HUES64 (cell line): ENCODE data around the gene AJAP1.

Source experiments
- H3K27ac ChIP-seq: 2 replicates; pipeline ENCODE4 v1.7.0; 2013; ENCODE audit warnings: low read depth, low read length, inconsistent platforms
- H3K27me3 ChIP-seq: 2 replicates; pipeline ENCODE4 v1.6.1; 2013; ENCODE audit warnings: mild to moderate bottlenecking, low read length; ENCODE audit not compliant: insufficient read depth
- H3K36me3 ChIP-seq: 2 replicates; pipeline ENCODE4 v1.6.1; 2013; ENCODE audit warnings: mild to moderate bottlenecking, low read length; ENCODE audit not compliant: insufficient read depth
- H3K4me1 ChIP-seq: 2 replicates; pipeline ENCODE4 v1.6.1; 2013; ENCODE audit warnings: mild to moderate bottlenecking, low read length, moderate library complexity; ENCODE audit not compliant: insufficient read depth
- H3K4me3 ChIP-seq: 2 replicates; pipeline ENCODE4 v1.5.1; 2013; ENCODE audit warnings: mild to moderate bottlenecking, low read length, moderate library complexity
- H3K9ac ChIP-seq: 2 replicates; pipeline ENCODE4 v1.6.1; 2013; ENCODE audit warnings: mild to moderate bottlenecking, low read depth, low read length
- H3K9me3 ChIP-seq: 2 replicates; pipeline ENCODE4 v1.6.1; 2013; ENCODE audit warnings: low read depth, low read length; ENCODE audit not compliant: insufficient read depth
- WGBS: fragments of 150-250, 120-280 bp; methylation state at CpG from one replicate; pipeline ENCODE4 v1.1.7; 2013; ENCODE audit warnings: missing lambda C conversion rate; 5-methylcytosine and 5-hydroxymethylcytosine counted together

AJAP1 gene

DNA sequence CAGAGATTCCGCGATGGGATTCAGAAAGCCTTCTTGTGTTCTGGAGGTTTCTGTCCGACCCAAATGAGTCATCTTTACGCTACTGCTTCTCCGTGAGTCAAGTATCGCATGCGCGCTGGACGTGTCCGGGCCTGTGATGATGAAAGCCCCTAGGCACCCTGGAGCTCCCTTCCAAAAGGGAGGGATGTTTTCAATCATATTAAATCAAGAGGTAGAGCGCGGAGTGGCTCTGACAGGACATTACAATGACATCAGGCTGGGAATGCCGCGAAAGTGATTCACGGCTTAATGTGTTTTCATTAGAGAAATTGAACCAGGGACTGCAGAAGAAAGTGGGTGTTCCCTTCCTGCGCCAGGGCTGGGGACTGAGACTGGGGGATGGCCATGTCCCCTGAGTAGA is 48.5 kb downstream of the AJAP1 start:
- H3K9ac ChIP-seq = no peak overlapping the region
- no peaks in the 10 kb centered on the region for H3K4me1 ChIP-seq
- no peak overlapping the region for H3K27ac ChIP-seq
- WGBS = 92% methylated on average over 16 of the region's 16 CpGs
- H3K4me3 ChIP-seq = no peak overlapping the region
- H3K9me3 ChIP-seq = no peaks in the 10 kb centered on the region
- no peaks in the 10 kb centered on the region for H3K27me3 ChIP-seq
- H3K36me3 ChIP-seq = no peaks in the 10 kb centered on the region

DNA sequence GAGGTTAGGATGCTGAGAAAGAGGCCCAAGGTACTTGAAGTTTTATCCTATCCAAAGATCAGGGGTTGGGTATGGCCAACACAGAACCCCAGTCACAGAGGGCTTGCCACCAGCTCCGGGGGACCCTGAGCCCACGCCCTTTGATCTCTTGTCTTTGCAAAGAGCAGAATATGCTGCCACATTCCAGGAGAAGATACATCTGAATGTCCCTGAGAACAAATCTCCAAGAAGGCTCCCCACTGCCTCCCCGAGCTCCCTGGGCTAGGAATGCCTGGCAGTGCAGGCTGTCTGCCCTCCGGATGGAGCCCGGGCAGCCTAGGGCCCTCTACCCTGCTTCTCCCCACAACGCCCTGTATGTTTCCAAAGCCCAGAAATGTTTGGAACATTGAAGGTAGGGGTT is 49.2 kb downstream of the AJAP1 start:
- Histone ChIP-seq H3K9ac (no peak overlapping the region), H3K36me3 (no peaks in the 10 kb centered on the region), H3K9me3 (no peaks in the 10 kb centered on the region), H3K4me1 (0 out of 2 replicates have a peak, but pooled peaks cover 5% of the 10 kb centered on the region), H3K27me3 (no peaks in the 10 kb centered on the region), H3K4me3 (no peak overlapping the region), H3K27ac (no peak overlapping the region)
- WGBS = 73% methylated on average over 6 of the region's 6 CpGs

DNA sequence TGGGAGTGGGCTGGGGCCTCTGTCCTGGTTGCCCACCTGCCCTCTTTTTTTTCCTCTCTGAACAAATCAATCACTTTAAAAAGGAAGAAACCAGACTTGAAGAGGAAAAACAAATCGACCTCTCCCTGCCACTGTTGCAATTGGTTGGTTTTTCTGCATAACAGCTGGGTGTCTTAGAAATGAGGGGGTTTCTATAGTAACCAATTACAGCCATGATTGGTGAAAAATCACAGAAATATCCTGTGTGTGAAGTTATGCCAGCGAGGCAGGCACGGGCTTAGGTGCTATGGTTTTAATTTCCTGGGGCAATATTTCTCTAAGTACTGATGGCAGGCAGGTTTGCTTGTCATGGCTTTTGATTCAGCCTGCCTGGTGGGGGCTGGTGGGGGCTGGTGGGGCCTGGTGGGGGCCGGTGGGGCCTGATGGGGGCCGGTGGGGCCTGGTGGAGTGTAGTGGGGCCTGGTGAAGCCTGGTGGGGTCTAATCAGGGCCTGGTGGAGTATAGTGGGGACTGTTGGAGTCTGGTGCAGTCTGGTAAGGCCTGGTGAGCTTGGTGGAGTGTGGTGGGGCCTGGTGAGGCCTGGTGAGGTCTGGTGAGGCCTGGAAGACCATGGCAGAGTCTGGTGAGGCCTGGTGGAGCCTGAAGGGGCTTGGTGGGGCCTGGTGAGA is 54.6 kb downstream of the AJAP1 start:
- peaks cover 28% of the 10 kb centered on the region for H3K27me3 ChIP-seq
- H3K4me3 ChIP-seq = no peak overlapping the region
- no peaks in the 10 kb centered on the region for H3K36me3 ChIP-seq
- H3K4me1 ChIP-seq = peaks cover 20% of the 10 kb centered on the region; the same call in 1 of the 2 replicates
- WGBS = 85% methylated on average over 5 of the region's 5 CpGs
- no peaks in the 10 kb centered on the region for H3K9me3 ChIP-seq
- H3K27ac ChIP-seq = no peak overlapping the region
- H3K9ac ChIP-seq = no peak overlapping the region

DNA sequence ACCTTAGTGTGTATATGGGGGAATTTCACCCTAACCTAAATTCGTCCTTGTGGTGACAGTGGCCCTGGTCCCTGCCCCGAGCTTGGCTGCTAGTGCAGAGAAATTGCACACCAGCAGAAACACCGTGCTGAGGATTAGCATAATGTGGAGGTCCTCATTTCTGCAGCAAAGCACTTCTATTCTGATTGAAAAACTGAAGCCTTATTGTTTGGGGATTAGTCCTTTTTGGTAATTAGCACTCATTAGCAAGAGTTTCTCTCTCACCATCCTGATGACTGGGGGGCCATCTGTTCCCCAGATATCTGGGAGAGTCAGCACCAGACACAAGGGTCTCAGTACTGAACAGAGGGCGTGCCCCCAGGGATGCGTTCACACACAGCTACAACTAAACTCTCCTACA is 55.2 kb downstream of the AJAP1 start:
- Histone ChIP-seq H3K4me1 (peaks cover 20% of the 10 kb centered on the region; the same call in 1 of the 2 replicates), H3K27ac (no peak overlapping the region), H3K9me3 (no peaks in the 10 kb centered on the region), H3K27me3 (peaks cover 28% of the 10 kb centered on the region), H3K36me3 (no peaks in the 10 kb centered on the region), H3K9ac (no peak overlapping the region), H3K4me3 (no peak overlapping the region)
- 65% methylated on average over 5 of the region's 5 CpGs for WGBS

DNA sequence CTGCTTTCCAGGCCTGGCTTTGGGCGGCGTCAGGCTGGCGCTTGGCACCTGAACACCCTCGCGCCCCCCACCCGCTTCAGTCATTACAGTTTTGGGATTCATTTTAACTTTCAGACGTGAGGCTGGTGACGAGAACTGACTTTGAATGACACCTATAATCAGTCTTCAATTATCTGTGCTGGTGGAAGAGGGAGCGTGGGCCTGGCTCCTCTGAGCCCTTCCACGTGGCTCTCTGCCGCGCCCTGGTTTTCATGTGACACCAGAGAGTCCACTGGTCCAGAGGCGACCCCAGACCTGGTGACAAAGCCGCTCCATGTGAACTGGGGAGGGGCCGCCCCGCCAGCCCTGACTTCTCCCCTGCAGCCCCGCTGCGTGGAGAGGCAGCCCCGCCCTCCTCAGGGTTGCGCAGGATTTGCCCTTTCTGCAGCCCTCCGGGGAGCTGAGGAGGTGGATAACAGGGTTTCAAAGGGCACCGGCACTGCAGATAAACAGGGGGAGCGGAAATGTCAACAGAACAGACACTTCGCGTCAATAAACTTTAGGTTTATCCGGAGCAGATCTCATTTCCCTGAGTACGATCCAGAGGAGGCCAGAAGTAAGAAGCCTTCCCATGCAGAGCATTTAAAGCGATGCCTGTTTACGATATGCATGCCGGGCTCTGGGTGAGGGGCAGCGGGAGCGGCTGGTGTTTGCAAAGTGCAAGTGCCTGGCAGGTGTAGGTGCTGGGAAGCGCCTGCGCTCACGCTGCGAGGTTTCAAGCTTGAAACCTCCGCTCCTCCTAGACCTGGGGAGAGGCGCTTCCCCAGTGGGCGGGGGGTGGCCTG is 56.4 kb downstream of the AJAP1 start:
- Histone ChIP-seq H3K4me1 (peaks cover 20% of the 10 kb centered on the region; the same call in 1 of the 2 replicates), H3K27me3 (peaks cover 28% of the 10 kb centered on the region), H3K9me3 (peaks cover 3% of the 10 kb centered on the region; the same call in 1 of the 2 replicates), H3K9ac (0 out of 2 replicates have a peak overlapping the region, but pooled peaks have one; percentile 3), H3K4me3 (peak overlapping the region; percentile 39), H3K27ac (no peak overlapping the region), H3K36me3 (no peaks in the 10 kb centered on the region)
- 21% methylated on average over 39 of the region's 39 CpGs for WGBS

DNA sequence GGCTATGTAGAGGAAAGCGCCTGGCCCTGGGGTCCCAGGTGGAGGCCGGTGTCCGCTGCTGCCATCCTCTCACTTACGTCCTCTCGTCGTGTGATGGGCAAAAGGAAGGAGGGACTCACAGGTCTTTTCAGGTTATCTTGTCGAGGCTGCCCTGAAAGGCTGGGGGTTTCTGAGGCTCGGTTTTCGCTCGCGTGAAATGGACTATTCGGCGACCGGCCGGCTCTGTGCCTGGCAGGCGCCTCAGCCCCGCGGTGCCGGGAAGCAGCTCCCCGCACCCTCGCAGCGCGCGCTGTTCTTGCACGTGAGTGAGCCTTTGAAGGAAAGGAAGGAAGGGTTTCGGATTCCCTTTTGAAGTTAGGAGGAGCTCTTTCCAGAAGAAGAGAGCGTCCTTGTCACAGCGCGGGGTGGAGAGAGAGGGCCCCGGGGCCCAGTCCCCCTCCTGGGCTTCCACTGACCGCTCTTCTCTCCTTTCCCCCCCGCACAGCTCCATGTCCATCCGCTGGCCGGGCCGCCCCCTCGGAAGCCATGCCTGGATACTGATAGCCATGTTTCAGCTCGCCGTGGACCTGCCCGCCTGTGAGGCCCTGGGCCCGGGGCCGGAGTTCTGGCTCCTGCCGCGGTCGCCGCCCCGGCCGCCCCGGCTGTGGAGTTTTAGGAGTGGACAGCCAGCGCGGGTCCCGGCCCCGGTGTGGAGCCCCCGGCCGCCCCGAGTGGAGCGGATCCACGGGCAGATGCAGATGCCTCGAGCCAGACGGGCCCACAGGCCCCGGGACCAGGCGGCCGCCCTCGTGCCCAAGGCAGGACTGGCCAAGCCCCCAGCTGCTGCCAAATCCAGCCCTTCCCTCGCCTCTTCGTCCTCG is 57.2 kb downstream of the AJAP1 start:
- Histone ChIP-seq H3K4me1 (peaks cover 20% of the 10 kb centered on the region; the same call in 1 of the 2 replicates), H3K9ac (no peak overlapping the region), H3K27ac (no peak overlapping the region), H3K36me3 (no peaks in the 10 kb centered on the region), H3K4me3 (peak overlapping the region; percentile 39), H3K9me3 (peaks cover 3% of the 10 kb centered on the region; the same call in 1 of the 2 replicates), H3K27me3 (peaks cover 28% of the 10 kb centered on the region)
- 60% methylated on average over 66 of the region's 66 CpGs for WGBS

DNA sequence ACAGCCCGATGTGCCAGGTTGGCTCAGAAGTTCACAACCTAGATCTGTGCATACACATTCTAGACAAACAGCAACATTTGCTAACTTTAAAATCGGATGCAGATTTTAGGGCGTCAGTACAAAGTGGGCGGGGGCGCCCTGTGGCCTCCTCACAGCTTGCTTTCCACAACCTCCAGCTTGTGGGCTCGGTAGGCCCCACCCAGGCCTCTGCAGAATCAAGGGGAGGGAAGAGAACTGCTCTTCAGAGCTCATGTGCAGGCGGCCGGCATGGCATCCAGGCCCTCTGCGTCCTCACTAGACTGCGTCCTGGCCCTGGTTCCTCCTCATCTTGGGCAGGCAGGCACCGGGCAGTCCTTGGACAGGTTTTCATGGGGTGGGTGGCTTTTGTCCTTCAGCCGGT is 59.3 kb downstream of the AJAP1 start:
- Histone ChIP-seq H3K9ac (no peak overlapping the region), H3K27me3 (peaks cover 28% of the 10 kb centered on the region), H3K9me3 (peaks cover 3% of the 10 kb centered on the region; the same call in 1 of the 2 replicates), H3K4me3 (no peak overlapping the region), H3K4me1 (peaks cover 15% of the 10 kb centered on the region; the same call in 1 of the 2 replicates), H3K27ac (no peak overlapping the region), H3K36me3 (no peaks in the 10 kb centered on the region)
- WGBS = 91% methylated on average over 12 of the region's 12 CpGs

DNA sequence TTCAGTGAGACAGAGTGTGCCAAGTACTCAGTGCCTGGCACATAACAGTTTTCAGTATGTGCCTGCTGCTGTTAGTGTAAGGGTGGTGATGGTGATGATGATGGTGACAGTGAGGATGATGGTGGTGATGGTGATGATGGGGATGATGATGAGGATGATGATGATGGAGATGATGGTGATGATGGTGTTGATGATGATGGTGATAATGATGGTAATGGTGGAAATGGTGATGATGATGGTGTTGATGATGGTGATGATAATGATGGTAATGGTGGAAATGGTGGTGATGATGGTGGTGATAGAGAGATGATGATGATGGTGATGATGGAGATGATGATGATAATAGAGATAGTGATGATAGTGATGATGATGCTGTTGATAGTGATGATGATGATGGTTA is 62.0 kb downstream of the AJAP1 start:
- no peak overlapping the region for H3K4me3 ChIP-seq
- H3K27me3 ChIP-seq = peaks cover 14% of the 10 kb centered on the region
- H3K27ac ChIP-seq = no peak overlapping the region
- no peak overlapping the region for H3K9ac ChIP-seq
- no peaks in the 10 kb centered on the region for H3K36me3 ChIP-seq
- peaks cover under 1% of the 10 kb centered on the region; the same call in 1 of the 2 replicates for H3K4me1 ChIP-seq
- peaks cover 3% of the 10 kb centered on the region; the same call in 1 of the 2 replicates for H3K9me3 ChIP-seq

DNA sequence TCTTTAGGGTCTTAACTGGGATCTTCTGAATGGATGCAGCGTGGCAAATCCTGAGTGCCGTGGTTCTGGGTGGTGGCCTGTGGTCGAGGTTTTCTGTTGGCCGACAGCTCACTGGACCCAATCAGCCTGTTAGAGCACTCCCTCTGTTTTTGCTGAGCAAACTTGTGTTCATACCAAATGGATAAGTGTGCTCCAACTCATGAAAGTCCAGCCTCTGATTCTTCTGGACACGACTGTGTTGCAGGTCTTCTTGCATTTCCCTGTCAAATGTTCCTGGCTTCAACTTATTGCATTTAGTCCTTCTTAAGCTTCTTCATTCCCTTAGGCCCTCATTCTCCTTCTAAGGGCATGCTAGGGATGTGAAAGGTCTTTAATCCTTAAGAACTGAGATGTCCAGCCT is 63.7 kb downstream of the AJAP1 start:
- Histone ChIP-seq H3K27me3 (no peaks in the 10 kb centered on the region), H3K36me3 (no peaks in the 10 kb centered on the region), H3K9me3 (peaks cover 3% of the 10 kb centered on the region; the same call in 1 of the 2 replicates), H3K4me1 (no peaks in the 10 kb centered on the region), H3K4me3 (no peak overlapping the region), H3K27ac (no peak overlapping the region), H3K9ac (no peak overlapping the region)
- WGBS = 93% methylated on average over 5 of the region's 5 CpGs

DNA sequence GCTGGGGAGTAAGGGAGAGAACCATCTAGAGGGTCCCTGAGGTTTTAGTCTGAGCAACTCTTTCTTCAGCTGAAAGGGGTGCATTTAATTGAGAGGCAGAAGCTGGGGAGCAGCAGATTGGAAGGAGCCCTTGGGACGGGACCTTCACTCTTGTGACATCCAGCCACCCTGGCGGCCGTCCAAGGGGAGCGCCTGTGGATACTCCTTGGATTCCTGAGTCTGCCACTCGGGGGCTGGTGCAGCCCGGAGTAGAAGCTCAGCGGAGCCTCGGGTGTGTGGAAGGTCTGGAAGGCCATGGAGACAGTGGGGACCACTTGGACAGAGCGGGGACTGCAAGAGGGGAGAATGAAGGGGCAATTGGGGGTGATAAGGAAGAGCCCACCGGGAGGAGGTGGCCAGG is 68.7 kb downstream of the AJAP1 start:
- 95% methylated on average over 10 of the region's 10 CpGs for WGBS
- Histone ChIP-seq H3K27ac (no peak overlapping the region), H3K9ac (no peak overlapping the region), H3K27me3 (no peaks in the 10 kb centered on the region), H3K4me3 (no peak overlapping the region), H3K36me3 (no peaks in the 10 kb centered on the region), H3K4me1 (no peaks in the 10 kb centered on the region), H3K9me3 (no peaks in the 10 kb centered on the region)
